ENCODE measurements around the gene CSNK1G1.

Gene CSNK1G1

GRCh38 chr15:64191971-64192830 lies 163.8 kb downstream of the CSNK1G1 start:
- no peak overlapping the region for H3K27ac ChIP-seq (ENCODE audit: low read length)
- no peak overlapping the region for H3K9ac ChIP-seq (ENCODE audit: low read length)
- H3K9me3 ChIP-seq (replicated peaks; ENCODE audit: insufficient read depth, low read length), result no peaks in the 10 kb centered on the region
- TF ChIP-seq CTCF (IDR thresholded peaks at IDR 0.05; ENCODE audit: low read length), result no peak
- TF ChIP-seq EZH2 (optimal IDR thresholded peaks at IDR 0.05; ENCODE audit: low read depth, low read length), result no peak
- no peak for TF ChIP-seq EZH2phosphoT487 (IDR thresholded peaks at IDR 0.05; ENCODE audit: low read length)
- H3K9me2 ChIP-seq (replicated peaks; ENCODE audit: insufficient read depth, low read length), result no peaks in the 10 kb centered on the region
- no peaks in the 10 kb centered on the region for H3K36me3 ChIP-seq (replicated peaks; ENCODE audit: insufficient read depth, low read length)
- no peak overlapping the region for H2AFZ ChIP-seq (ENCODE audit: low read length)
- no peak overlapping the region for H3K4me3 ChIP-seq (ENCODE audit: low read length)
- no peaks in the 10 kb centered on the region for H3F3A ChIP-seq (ENCODE audit: insufficient read depth, low read length)
- H3K4me1 ChIP-seq (ENCODE audit: low read length), result no peaks in the 10 kb centered on the region
- no peaks in the 10 kb centered on the region for H3K27me3 ChIP-seq (replicated peaks; ENCODE audit: insufficient read depth, low read length)
- no peaks in the 10 kb centered on the region for H3K79me2 ChIP-seq (ENCODE audit: low read length)
- no peak for DNase-seq
- no peaks in the 10 kb centered on the region for H4K20me1 ChIP-seq (ENCODE audit: insufficient read depth, low read length)
- H3K4me2 ChIP-seq (ENCODE audit: low read depth, low read length), result no peak overlapping the region

GRCh38 chr15:64187396-64188191 lies 168.4 kb downstream of the CSNK1G1 start:
- Histone ChIP-seq H4K20me1 (ENCODE audit: insufficient read depth, low read length) (no peaks in the 10 kb centered on the region), H3K9me2 (replicated peaks; ENCODE audit: insufficient read depth, low read length) (no peaks in the 10 kb centered on the region), H3K27ac (ENCODE audit: low read length) (no peak overlapping the region), H3K4me1 (ENCODE audit: low read length) (no peaks in the 10 kb centered on the region), H3K4me2 (ENCODE audit: low read depth, low read length) (no peak overlapping the region), H3K79me2 (ENCODE audit: low read length) (no peaks in the 10 kb centered on the region), H3K4me3 (ENCODE audit: low read length) (no peak overlapping the region), H3K9me3 (replicated peaks; ENCODE audit: insufficient read depth, low read length) (no peaks in the 10 kb centered on the region), H3K36me3 (replicated peaks; ENCODE audit: insufficient read depth, low read length) (no peaks in the 10 kb centered on the region), H3K27me3 (replicated peaks; ENCODE audit: insufficient read depth, low read length) (no peaks in the 10 kb centered on the region), H3F3A (ENCODE audit: insufficient read depth, low read length) (no peaks in the 10 kb centered on the region), H3K9ac (ENCODE audit: low read length) (no peak overlapping the region), H2AFZ (ENCODE audit: low read length) (no peak overlapping the region)
- TF ChIP-seq CTCF (IDR thresholded peaks at IDR 0.05; ENCODE audit: low read length) (no peak), EZH2phosphoT487 (IDR thresholded peaks at IDR 0.05; ENCODE audit: low read length) (no peak), EZH2 (optimal IDR thresholded peaks at IDR 0.05; ENCODE audit: low read depth, low read length) (no peak)
- DNase-seq, result no peak

DNA sequence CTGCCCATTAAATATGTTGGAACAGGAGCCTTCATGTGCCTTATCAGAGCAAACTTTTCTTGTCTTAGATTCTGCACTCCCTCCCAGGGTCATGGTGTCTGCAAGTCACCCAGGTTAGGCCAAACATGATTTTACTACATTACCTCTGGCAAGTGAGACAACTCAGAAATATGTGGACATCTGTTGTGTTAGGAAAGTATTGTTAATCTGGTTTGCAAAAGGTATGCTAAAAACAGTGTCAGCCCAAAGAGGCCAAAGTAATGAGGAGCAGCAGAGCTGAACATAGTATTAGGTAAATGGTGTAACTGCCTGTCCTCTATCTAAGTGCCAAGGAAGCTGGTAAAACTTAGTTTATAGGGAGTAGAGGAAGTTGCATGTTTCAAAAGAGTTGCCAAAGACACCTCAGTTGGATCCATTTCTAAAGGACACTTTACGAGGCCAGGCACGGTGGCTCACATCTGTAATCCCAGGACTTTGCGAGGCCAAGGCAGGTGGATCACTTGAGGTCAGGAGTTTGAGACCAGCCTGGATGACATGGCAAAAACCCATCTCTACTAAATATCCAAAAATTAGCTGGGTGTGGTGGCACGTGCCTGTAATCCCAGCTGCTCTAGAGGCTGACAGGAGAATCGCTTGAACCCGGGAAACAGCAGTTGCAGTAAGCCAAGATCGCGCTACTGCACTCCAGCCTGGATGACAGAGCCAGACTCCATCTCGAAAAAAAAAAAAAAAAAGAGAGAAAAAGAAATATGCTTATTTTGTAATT lies 170.6 kb downstream of the CSNK1G1 start:
- H2AFZ ChIP-seq (ENCODE audit: low read length), result no peak overlapping the region
- H3K9ac ChIP-seq (ENCODE audit: low read length), result no peak overlapping the region
- H3K4me1 ChIP-seq (ENCODE audit: low read length), result no peaks in the 10 kb centered on the region
- H3F3A ChIP-seq (ENCODE audit: insufficient read depth, low read length), result no peaks in the 10 kb centered on the region
- no peaks in the 10 kb centered on the region for H3K9me2 ChIP-seq (replicated peaks; ENCODE audit: insufficient read depth, low read length)
- H3K79me2 ChIP-seq (ENCODE audit: low read length), result no peaks in the 10 kb centered on the region
- no peak overlapping the region for H3K4me2 ChIP-seq (ENCODE audit: low read depth, low read length)
- DNase-seq, result no peak
- H3K9me3 ChIP-seq (replicated peaks; ENCODE audit: insufficient read depth, low read length), result no peaks in the 10 kb centered on the region
- TF ChIP-seq EZH2phosphoT487 (IDR thresholded peaks at IDR 0.05; ENCODE audit: low read length), result no peak
- no peak overlapping the region for H3K4me3 ChIP-seq (ENCODE audit: low read length)
- no peak overlapping the region for H3K27ac ChIP-seq (ENCODE audit: low read length)
- H3K27me3 ChIP-seq (replicated peaks; ENCODE audit: insufficient read depth, low read length), result no peaks in the 10 kb centered on the region
- no peaks in the 10 kb centered on the region for H4K20me1 ChIP-seq (ENCODE audit: insufficient read depth, low read length)
- no peaks in the 10 kb centered on the region for H3K36me3 ChIP-seq (replicated peaks; ENCODE audit: insufficient read depth, low read length)
